Motor neuron (in vitro differentiated cells): Measurements from ENCODE around the gene DACH2. TPM values are rescaled to one million over a fixed set of nuclear protein-coding genes. Genes with fewer than 3 reads are reported as not detected.
"Not testable (repeated sequence)": the region's sequence is repeated elsewhere in the genome, so short reads cannot be mapped to it uniquely, and the experiment has no call there.

Source experiments
- ATAC-seq, 8 experiments: fragments of 200-7000 bp; cut with Tn5 transposase; replicated peaks in 6 of 8; 2 replicates each; pipeline ENCODE4 v1.8.0; 2021; ENCODE audit warnings: mild to moderate bottlenecking in 8 of 8, moderate library complexity in 8 of 8
- H3K27ac ChIP-seq, 2 donors: fragments of 250-450 bp; sonication (Bioruptor Pico); 2 replicates each; pipeline ENCODE4 v1.9.0; 2021; ENCODE audit warnings: antibody characterized with exemption in 2 of 2, mild to moderate bottlenecking in 2 of 2, moderate library complexity in 1 of 2
- H3K4me1 ChIP-seq, 2 donors: fragments of 250-450 bp; sonication (Bioruptor Pico); replicated peaks in 1 of 2; 2 replicates each; pipeline ENCODE4 v1.6.1; 2021; ENCODE audit warnings: antibody characterized with exemption in 2 of 2, mild to moderate bottlenecking in 2 of 2, moderate library complexity in 1 of 2
- H3K4me3 ChIP-seq, 5 donors: fragments of 250-450 bp; sonication (Bioruptor Pico); 2 replicates each; pipeline ENCODE4 v1.9.0; 2021; ENCODE audit warnings: antibody characterized with exemption in 5 of 5, mild to moderate bottlenecking in 5 of 5, moderate library complexity in 4 of 5
- WGBS, 10 experiments: fragments of 450-650 bp; shearing (Covaris generic); methylation state at CpG; one replicate each; pipeline ENCODE4 v1.0.0; 2022; 5-methylcytosine and 5-hydroxymethylcytosine counted together
- in situ Hi-C, 9 experiments: fragments of 400-800 bp; cut with MboI; loops; one replicate each; pipeline ENCODE4 v1.15.0; 2021; ENCODE audit warnings: low sequenced_read_pairs in 9 of 9, low pct_unique_long_range_greater_than_20kb in 2 of 9; ENCODE audit not compliant: unreplicated experiment in 9 of 9
- total RNA-seq, 8 experiments: library from RNA; unstranded; fragments of 300-600 nt; gene quantifications; 2 replicates each; pipeline versions ENCODE4 v1.2.3 to v1.2.4, GENCODE V29; 2022

The DACH2 gene
- total RNA-seq, 8 experiments from 2014 or later, result 0.35 to 14.6 (median 12.6) TPM; not detected in 1

DNA sequence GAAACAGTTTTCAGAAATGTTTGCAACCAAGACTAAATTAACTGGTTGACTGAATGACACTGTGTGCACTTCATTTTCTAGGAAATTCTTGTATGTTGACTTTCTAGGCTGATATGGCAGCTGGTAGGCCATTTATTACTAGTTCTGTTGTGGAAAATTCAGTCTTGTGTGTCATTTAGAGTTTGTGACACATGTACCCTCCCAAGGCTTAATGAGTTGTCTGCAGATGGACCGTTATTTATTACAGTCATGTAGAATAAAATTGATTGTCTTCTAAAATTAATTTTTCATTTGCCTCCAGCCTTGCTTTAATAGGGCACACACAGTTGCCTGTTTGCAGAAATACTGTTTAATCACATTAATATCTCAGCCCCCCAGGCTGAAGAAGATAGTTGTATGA is 30.7 kb downstream of the DACH2 start:
- WGBS, 10 experiments, result 0 to 64% (median 27%) methylated on average over 1 of the region's 1 CpG; no CpG with 5 or more reads in 4 of the 10 experiments
- in situ Hi-C loops, result no loop called here
- peaks cover 0 to 6% of the 10 kb centered on the region in 2 donors for H3K4me1 ChIP-seq
- peak in 2 of 8 experiments; percentile 62 to 73 for ATAC-seq
- no peak overlapping the region for H3K27ac ChIP-seq
- H3K4me3 ChIP-seq, result no peak overlapping the region

DNA sequence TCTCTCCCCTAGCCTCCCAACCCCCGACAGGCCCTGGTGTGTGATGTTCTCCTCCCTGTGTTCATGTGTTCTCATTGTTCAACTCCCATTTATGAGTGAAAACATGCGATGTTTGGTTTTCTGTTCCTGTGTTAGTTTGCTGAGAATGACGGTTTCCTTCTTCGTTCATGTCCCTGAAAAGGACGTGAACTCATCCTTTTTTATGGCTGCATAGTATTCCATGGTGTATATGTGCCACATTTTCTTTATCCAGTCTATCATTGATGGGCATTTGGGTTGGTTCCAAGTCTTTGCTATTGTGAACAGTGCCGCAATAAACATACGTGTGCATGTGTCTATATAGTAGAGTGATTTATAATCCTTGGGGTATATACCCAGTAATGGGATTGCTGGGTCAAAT is 33.1 kb downstream of the DACH2 start:
- H3K4me3 ChIP-seq, H3K27ac ChIP-seq, in situ Hi-C loops, H3K4me1 ChIP-seq, ATAC-seq: not testable (repeated sequence)
- WGBS, 10 experiments, result 94 to 100% (median 100%) methylated on average over 1 to 6 of the region's 7 CpGs; no CpG with 5 or more reads in 7 of the 10 experiments

DNA sequence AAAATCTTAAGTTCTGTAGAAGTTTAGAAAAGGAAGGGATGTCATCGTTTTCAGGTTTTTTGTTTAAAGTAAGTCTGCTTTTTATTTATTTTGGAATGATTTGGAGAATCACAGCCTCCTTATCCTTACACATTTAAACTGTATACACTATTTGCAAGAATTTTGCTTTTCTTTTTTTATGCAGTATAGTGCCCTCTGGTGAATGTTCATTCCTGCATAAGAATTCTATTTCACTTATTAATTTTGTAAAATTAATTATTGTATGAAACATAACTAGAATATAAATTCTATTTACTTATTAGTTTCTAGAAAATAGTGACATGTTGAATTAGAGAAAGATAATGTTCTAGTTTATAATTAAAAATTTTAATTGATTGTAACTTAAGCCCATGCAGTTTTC is 44.6 kb downstream of the DACH2 start:
- ATAC-seq, result no peak
- H3K27ac ChIP-seq, result no peak overlapping the region
- no peaks in the 10 kb centered on the region for H3K4me1 ChIP-seq
- 0 to 100% (median 0%) methylated on average over 1 of the region's 1 CpG; no CpG with 5 or more reads in 5 of the 10 experiments for WGBS, 10 experiments
- H3K4me3 ChIP-seq, result no peak overlapping the region
- in situ Hi-C loops, result no loop called here

DNA sequence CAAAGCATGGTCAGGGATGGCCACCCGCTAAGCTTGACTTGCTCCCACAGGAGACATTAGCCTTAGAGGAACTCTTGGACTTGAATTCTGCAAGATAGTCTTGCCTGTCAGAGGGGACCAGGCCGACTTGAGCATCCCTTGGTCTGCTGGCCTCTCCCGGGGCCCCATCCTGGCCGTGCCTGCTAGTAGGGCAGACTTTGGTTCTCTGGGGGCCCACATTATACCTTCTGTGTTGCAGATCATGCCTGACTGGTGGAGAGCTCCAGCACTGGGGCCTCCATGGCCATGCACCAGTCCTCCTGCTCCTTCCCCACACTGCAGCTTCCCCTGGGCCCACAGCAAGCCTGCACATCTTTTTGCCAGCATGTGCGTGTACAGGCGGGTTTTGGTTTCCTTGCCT is 46.5 kb downstream of the DACH2 start:
- ATAC-seq, result no peak
- Histone ChIP-seq H3K4me1 (no peaks in the 10 kb centered on the region), H3K4me3 (no peak overlapping the region), H3K27ac (no peak overlapping the region)
- in situ Hi-C loops, result no loop called here
- WGBS, 10 experiments, result 67 to 90% methylated on average over 1 to 2 of the region's 6 CpGs; no CpG with 5 or more reads in 8 of the 10 experiments

DNA sequence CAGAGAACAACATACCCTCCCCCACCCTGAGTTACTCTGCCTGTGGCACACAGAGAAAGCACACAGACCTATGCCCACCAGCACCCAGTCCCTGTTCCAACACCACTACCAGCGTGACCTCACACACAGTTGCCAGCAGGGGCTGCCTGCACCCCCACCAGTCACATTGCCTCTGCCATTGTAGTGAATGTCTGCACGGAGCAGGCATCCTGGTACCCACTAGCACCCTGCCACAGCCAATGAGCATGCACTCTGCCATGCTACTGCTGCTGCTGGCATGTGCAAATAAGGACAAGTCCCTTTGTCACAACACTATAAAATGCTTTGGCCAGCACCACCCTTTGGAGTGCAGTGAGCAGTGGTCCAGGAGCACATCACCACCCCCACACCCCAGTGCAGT is 47.1 kb downstream of the DACH2 start:
- Histone ChIP-seq H3K27ac (no peak overlapping the region), H3K4me3 (no peak overlapping the region), H3K4me1 (no peaks in the 10 kb centered on the region)
- 40% methylated on average over 1 of the region's 2 CpGs; no CpG with 5 or more reads in 9 of the 10 experiments for WGBS, 10 experiments
- in situ Hi-C loops, result no loop called here
- no peak for ATAC-seq

DNA sequence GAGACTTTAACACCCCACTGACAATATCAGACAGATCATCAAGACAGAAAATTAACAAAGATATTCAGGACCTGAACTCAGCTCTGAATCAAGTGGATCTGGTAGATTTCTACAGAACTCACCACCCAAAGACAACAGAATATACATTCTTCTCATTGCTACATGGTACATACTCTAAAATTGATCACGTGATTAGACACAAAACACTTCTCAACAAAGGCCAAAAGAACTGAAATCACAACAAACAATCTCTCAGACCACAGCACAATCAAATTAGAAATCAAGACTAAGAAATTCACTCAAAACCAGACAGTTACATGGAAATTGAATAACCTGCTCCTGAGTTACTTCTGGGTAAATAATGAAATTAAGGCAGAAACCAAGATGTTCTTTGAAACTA is 49.6 kb downstream of the DACH2 start:
- H3K27ac ChIP-seq, result no peak overlapping the region
- no peak overlapping the region for H3K4me3 ChIP-seq
- in situ Hi-C loops, result no loop called here
- 0 to 60% methylated on average over 1 of the region's 1 CpG; no CpG with 5 or more reads in 8 of the 10 experiments for WGBS, 10 experiments
- no peak for ATAC-seq
- H3K4me1 ChIP-seq, result no peaks in the 10 kb centered on the region

DNA sequence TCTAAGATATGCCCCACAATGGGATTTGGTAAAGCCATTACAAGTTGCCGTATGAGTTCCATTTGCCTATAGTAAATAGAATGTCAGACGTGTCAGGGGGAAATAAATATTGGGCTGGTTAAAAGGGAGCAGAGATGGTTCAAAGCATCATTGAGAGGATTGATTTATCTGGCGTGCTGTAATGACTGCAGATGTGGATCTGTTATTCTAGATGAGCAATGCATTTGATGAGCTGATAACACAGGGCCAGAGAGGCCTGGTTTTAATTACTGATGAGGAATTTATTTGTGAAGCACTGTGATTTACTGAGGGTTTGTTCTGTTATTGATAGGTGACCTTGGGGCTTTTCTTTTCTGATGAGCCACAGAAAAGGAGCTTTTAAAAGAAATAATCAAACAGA is 62.5 kb downstream of the DACH2 start:
- whole genome bisulfite sequencing, 10 experiments, result 0 to 50% (median 24%) methylated on average over 1 to 2 of the region's 3 CpGs; no CpG with 5 or more reads in 5 of the 10 experiments
- Histone ChIP-seq H3K4me3 (no peak overlapping the region), H3K4me1 (peaks cover 0 to 3% of the 10 kb centered on the region in 2 donors), H3K27ac (no peak overlapping the region)
- ATAC-seq, result peak in 2 of 8 experiments; percentile 23 to 39
- in situ Hi-C loops, result no loop called here

DNA sequence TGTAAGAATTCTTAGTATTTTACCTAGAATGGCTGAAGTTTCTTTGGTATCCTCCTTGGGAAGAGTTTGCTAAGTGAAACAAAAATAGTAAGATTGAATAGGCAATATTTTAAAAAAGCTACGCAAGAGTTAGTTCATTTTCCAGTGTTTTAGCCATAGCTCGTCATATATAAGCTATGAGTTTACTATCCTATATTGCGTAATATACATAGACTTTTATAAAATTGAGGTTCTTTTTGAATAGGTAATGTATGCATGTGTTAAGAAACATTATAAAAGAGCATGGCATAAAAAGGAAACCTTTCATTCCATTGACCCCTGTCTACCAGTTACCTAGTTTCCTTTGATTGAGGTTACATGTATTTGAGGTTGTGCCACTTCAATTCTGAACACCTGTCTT is 67.0 kb downstream of the DACH2 start:
- no peak for ATAC-seq
- H3K27ac ChIP-seq, result no peak overlapping the region
- H3K4me3 ChIP-seq, result no peak overlapping the region
- peaks cover 0 to 3% of the 10 kb centered on the region in 2 donors for H3K4me1 ChIP-seq
- in situ Hi-C loops, result no loop called here
- WGBS, 10 experiments, result 17 to 100% (median 91%) methylated on average over 1 to 3 of the region's 3 CpGs; no CpG with 5 or more reads in 2 of the 10 experiments

DNA sequence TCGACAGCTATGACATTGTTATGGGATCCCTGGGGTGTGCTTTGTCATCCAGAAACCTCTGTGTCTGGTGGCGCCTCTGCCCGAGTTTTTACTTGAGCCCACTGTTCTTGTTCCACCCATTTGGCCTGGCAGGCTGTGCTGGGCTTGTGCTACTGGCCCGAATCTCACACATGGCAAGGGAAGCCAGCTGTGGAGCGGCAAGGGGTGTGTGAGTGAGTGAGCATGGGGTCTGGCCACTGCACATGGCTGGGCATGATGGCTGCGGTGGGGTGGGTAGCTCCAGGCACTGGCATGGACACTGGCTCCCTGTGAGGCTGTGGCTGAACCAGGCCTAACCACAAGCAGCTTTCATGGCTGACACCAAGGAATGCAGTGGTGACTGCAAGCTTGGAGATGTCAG is 89.2 kb downstream of the DACH2 start:
- no peaks in the 10 kb centered on the region for H3K4me1 ChIP-seq
- 0 to 80% (median 67%) methylated on average over 1 to 2 of the region's 6 CpGs; no CpG with 5 or more reads in 7 of the 10 experiments for WGBS, 10 experiments
- in situ Hi-C loops, result no loop called here

DNA sequence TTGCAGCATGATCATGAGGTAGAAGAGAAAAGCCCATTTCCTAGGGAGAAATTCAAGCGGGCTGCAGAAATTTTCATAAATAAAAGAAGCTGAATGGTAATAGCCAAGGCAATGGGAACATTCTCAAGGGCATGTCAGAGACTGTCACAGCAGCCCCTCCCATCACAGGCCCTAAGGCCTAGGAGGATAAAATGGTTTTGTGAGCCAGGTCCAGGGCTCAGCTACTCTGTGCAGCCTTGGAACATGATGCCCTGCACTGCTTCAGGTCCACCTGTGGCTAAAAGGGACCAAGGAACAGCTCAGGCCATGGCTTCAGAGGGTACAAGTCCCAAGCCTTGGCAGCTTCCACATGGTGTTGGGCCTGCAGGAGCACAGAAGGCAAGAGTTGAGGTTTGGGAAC is 93.3 kb downstream of the DACH2 start:
- H3K27ac ChIP-seq, result no peak overlapping the region
- no peak for ATAC-seq
- 100% methylated on average over 1 of the region's 1 CpG; no CpG with 5 or more reads in 8 of the 10 experiments for WGBS, 10 experiments
- no peaks in the 10 kb centered on the region for H3K4me1 ChIP-seq
- H3K4me3 ChIP-seq, result no peak overlapping the region
- in situ Hi-C loops, result no loop called here

More for the DNA sequence above, 89.2 kb downstream of the DACH2 start:
- H3K4me3 ChIP-seq, result no peak overlapping the region
- H3K27ac ChIP-seq, result no peak overlapping the region
- no peak for ATAC-seq

DNA sequence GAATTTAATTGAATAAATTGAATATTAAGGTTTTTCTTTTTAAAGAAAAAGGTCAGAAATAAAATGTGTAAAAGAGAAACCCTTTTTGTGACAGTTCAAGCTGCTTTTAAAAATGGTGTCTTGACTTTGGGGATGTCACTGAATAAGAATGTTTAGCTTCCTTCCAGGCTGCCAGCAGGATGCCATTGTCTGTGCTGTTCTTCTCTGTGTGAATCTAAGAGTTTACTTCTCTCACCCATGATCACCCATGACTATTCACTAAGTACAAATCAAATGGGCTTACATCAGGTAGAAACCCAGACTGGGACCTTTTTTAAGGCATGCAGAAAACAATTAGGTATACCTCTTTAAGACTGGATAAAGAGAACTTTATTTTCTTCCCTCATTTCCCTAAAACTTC is 115.3 kb downstream of the DACH2 start:
- no peak for ATAC-seq
- Histone ChIP-seq H3K27ac (no peak overlapping the region), H3K4me3 (no peak overlapping the region), H3K4me1 (peaks cover 0 to 9% of the 10 kb centered on the region in 2 donors)
- in situ Hi-C loops, result no loop called here

DNA sequence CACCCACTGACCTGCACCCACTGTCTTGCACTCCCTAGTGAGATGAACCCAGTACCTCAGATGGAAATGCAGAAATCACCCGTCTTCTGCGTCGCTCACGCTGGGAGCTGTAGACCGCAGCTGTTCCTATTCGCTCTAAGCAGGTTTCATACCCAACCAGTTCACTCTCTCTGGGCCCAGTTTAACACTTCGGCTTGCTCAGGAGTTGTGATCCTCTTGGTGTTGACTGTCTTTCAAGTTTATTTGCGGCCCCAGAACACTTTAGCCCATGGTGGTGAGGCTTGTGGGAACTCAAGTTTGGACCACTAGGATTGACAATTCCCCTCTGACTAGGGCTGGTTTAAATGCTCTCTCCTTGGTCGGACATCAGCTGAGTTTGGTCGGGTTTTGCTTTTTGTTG is 147.0 kb downstream of the DACH2 start:
- ATAC-seq, result no peak
- 0 to 77% methylated on average over 1 to 4 of the region's 10 CpGs; no CpG with 5 or more reads in 8 of the 10 experiments for WGBS, 10 experiments
- in situ Hi-C loops, result no loop called here

DNA sequence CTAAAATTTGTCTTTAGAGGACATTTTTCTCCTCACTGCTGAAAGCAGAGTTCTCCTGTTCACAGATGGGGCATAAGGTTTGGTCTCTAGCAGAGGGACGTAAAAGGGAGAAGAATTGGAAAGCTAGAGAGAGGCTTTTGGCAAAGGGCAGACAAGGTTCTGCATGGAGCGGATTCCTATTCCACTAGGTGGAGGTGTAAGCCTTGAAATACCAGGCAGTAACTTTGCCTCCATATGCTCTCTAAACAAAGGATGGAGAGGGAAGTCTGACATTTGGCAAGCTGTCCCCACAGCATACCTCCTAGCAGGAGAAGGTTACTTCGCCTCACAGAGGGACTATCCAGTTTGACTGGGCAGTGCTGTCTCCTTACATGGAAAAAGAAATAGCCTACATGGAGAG is 174.7 kb downstream of the DACH2 start:
- no peak for ATAC-seq
- Histone ChIP-seq H3K4me1 (no peaks in the 10 kb centered on the region), H3K27ac (no peak overlapping the region), H3K4me3 (no peak overlapping the region)
- 0 to 100% (median 76%) methylated on average over 1 to 3 of the region's 3 CpGs; no CpG with 5 or more reads in 7 of the 10 experiments for WGBS, 10 experiments
- in situ Hi-C loops, result no loop called here

More for the DNA sequence above, 147.0 kb downstream of the DACH2 start:
- Histone ChIP-seq H3K4me1 (no peaks in the 10 kb centered on the region), H3K27ac (no peak overlapping the region), H3K4me3 (no peak overlapping the region)

DNA sequence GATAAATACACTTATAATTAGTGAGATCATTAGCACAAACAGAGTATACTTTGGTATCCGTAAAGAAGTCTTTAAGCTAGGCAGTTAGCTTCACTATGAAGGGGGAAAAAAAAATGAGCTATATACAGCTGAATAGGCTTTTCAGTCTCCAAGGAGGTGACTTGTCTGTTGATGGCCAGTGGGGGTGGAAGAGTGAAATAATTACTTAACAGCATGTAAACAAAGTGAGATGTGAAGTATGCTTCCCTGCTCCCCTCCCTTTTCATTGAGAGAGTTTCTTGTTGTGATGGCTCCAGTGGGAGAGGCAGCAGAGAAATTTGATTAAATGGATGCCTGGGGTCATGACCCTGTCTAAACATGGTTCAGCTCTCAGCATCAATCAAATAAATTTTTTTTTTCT is 180.9 kb downstream of the DACH2 start:
- ATAC-seq, result peak in 5 of 8 experiments; percentile 56 to 91 (median 82)
- H3K4me1 ChIP-seq, result peaks cover 3 to 6% of the 10 kb centered on the region in 2 donors
- in situ Hi-C loops, result no loop called here
- WGBS, 10 experiments, result 0 to 40% (median 26%) methylated on average over 1 of the region's 1 CpG; no CpG with 5 or more reads in 6 of the 10 experiments
- no peak overlapping the region for H3K4me3 ChIP-seq
- H3K27ac ChIP-seq, result no peak overlapping the region
